H1 (cell line): ENCODE data around the gene RNF113B. TPM values are rescaled to one million over a fixed set of nuclear protein-coding genes. Genes with fewer than 3 reads are reported as not detected.

Experiments
- ASH2L ChIP-seq: fragments of 200-600, 300-600 bp; sonication (generic); IDR thresholded peaks from one replicate; pipeline ENCODE4 v1.7.1; 2017; ENCODE audit warnings: low read length
- PHF8 ChIP-seq: fragments of 200-600 bp; sonication (generic); conservative IDR thresholded peaks from 2 replicates; pipeline ENCODE4 v1.7.1; 2012; ENCODE audit warnings: low read depth, mild to moderate bottlenecking, inconsistent platforms, low read length, moderate library complexity
- polyA plus RNA-seq, 7 experiments: library from polyadenylated mRNA; depleted of rRNA in 3 of 7; stranded (reverse) in 5 of 7; unstranded in 2 of 7; fragments of >200 nt in 5 of 7; fragments of 200-250 nt in 2 of 7; gene quantifications; 1 replicate in 5 of 7; 2 replicates in 1 of 7; 4 replicates in 1 of 7; pipeline versions ENCODE4 v1.2.1 to v1.2.3, GENCODE V29; 2011 to 2013; ENCODE audit warnings: missing spikeins in 2 of 7, mixed read lengths in 2 of 7
- total RNA-seq: library from RNA; stranded (reverse); fragmentation: NEBNext Ultra II Directional; extraction: Animal tissue kit (Norgen Biotek cat#: 25700); gene quantifications from 2 replicates; pipeline ENCODE4 v1.2.1, GENCODE V29; 2021

RNF113B gene
- total and polyA plus RNA-seq, 2 of the 8 experiments (the other 6 are each of a cell fraction or from before 2014, with no cell fraction given) = not detected

DNA sequence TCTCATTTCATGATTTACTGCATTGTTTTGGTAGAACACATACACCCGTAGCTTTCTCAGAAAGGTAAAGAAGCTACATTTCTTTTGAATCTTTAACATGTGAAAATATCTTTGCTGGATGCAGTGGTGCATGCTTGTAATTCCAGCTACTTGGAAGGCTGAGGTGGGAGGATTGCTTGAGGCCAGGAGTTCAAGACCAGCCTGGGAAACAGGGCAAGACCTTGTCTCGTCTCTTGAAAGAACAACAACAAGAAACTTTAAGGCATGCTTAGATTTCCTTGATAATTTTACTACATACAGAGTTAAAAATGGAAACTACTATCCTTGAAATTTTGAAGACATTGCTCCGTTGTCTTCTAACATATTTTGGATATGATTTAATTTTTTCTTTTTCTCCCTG is 7.7 kb downstream of the RNF113B start (continued):
- no peak for TF ChIP-seq PHF8
- no peak for TF ChIP-seq ASH2L
- TF ChIP-seq, all 59 proteins: peak for 0
